ENCODE results near the gene DTX2.

DNA sequence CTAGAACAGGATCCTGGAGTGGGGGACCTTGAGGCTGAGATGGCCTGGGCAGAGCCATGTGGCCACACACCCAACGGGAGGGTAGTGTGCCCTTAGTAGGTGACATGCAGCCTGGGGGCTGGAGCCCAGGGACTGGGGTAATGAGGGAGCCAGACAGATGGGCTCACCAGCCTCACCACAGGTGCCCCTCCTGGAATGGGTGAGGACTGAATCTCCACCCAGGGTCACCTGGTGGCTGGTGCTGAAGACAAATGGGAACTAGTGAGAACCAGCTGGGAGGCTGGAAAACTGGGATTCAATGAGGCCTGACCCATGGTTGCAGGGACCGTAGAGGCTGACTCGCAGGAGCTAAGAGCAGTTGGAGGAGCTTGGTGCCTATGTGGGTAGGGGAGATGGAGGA lies 30.7 kb upstream of the DTX2 start:
- TF ChIP-seq, protein P1, sequence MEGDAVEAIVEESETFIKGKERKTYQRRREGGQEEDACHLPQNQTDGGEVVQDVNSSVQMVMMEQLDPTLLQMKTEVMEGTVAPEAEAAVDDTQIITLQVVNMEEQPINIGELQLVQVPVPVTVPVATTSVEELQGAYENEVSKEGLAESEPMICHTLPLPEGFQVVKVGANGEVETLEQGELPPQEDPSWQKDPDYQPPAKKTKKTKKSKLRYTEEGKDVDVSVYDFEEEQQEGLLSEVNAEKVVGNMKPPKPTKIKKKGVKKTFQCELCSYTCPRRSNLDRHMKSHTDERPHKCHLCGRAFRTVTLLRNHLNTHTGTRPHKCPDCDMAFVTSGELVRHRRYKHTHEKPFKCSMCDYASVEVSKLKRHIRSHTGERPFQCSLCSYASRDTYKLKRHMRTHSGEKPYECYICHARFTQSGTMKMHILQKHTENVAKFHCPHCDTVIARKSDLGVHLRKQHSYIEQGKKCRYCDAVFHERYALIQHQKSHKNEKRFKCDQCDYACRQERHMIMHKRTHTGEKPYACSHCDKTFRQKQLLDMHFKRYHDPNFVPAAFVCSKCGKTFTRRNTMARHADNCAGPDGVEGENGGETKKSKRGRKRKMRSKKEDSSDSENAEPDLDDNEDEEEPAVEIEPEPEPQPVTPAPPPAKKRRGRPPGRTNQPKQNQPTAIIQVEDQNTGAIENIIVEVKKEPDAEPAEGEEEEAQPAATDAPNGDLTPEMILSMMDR (conservative IDR thresholded peaks at IDR 0.05; ENCODE audit: low read length) = no peak
- TF ChIP-seq EZH2phosphoT487 (IDR thresholded peaks at IDR 0.05; ENCODE audit: borderline replicate concordance, low read depth, low read length) = no peak

Data from OCI-LY7 (cell line).